CD4-positive, alpha-beta T cell treated with Interleukin-2 at 100 ng/mL for 4 hours (primary cell): ENCODE data around the gene CD1C.
"Not testable (repeated sequence)": the region's sequence is repeated elsewhere in the genome, so short reads cannot be mapped to it uniquely, and the experiment has no call there.

ENCODE experiments used
- DNase-seq: peaks from one replicate; pipeline ENCODE4 v3.0.0-alpha.2; 2020; ENCODE audit warnings: low spot score

The CD1C gene

GRCh38 chr1:158329300-158329699 lies 39.6 kb downstream of the CD1C start:
- no peak for DNase-seq

GRCh38 chr1:158329733-158330132 lies 40.0 kb downstream of the CD1C start:
- no peak for DNase-seq

DNA sequence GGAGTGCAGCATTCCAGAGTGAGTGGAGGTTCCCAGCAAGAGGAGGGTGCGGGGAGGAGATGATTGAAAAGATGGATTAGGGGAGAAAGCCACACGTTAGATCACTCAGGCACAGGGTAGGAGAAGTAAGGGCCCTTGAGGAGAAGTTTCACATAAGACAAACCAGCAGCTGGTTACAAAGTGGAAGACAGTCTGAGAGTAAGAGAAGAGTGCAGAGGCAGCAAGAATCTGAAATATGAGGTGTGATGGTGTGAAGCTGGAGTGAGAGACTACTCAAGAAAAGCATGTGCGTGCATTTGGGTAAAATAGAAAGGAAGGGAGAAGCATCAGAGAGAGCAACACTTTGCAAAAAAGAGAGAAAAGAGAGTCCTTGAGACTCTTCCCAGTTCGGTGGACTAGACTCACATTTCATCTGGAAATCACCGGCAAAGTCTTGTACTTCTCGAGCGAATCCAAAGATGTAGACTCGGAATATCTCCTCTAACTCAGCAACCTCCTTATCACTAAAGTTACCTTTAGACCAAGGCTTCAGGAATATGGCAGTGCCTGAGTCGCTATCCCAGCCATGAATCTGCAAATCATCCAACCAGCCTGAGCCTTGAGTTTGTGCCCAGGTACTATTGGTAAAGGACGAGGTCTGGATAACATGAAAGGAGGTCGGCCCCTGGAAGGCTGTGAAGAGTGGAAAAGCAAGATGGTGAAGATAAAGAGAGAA lies 40.8 kb downstream of the CD1C start:
- DNase-seq = no peak

GRCh38 chr1:158331106-158331425 lies 41.3 kb downstream of the CD1C start:
- DNase-seq = no peak

GRCh38 chr1:158331481-158332150 lies 41.9 kb downstream of the CD1C start, which contains the start of gene CD1B:
TSS of gene CD1B (minus strand) at chr1:158331531. CDS start at chr1:158331423, 108 bp downstream.
- no peak for DNase-seq

DNA sequence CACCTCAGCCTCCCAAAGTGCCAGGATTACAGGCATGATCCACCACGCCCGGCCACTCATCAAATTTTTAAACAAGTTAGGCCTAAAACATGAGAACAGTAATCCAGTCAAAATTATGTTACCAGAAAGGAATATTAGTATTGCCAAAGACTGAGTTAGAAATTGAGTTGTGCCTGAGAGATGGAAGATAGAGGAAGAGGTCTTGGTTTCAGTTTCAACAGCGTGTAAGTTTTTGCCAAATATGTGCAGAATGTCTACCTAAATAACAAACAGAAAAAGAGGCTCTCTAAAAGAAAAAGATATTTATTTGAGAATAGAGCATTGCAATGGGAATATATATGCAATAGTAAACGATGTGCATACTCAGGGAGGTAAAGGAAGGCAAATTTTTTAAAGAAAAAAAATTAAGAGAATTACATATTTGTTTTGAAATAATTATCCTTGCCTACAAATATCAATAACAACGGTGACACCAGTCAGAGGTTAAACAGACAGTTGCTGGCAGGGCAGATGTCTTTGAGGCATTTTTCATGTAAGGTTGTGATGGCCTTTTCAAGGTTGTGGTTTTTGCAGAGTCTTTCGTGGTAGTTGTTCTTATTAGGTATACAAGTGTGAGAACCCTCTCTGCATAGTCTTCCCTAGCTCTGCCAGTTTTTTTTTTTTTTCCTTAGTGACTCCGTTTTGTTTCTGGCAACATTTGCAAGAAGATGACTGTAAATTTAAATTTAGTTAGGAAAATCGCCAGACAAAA lies 43.9 kb downstream of the CD1C start:
- DNase-seq = no peak

- no peak for DNase-seq
Observed at GRCh38 chr1:158334526-158335212, 44.9 kb downstream of the CD1C start.

DNA sequence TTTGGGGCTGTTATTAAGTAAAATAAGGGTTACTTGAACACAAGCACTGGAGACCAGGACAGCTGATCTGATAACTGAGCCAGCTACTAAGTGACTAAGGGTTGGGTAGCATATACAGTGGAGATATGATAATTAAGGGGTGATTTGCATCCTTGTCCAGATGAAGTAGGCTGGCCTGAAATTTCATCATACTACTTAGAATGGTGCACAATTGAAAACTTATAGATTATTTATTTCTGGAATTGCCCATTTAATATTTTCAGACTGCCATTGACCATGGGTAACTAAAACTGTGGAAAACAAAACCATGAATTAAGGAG lies 45.5 kb downstream of the CD1C start:
- no peak for DNase-seq

DNA sequence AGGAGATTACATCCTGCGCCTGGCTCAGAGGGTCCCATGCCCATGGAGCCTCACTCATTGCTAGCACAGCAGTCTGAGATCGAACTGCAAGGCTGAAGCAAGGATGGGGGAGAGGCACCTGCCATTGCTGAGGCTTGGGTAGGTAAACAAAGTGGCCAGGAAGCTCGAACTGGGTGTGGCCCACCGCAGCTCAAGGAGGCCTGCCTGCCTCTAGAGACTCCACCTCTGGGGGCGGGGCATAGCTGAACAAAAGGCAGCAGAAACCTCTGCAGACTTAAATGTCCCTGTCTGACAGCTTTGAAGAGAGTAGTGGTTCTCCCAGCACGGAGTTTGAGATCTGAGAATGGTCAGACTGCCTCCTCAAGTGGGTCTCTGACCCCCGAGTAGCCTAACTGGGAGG lies 46.7 kb downstream of the CD1C start:
- not testable (repeated sequence) for DNase-seq
